KOPT-K1 (cell line): Measurements from ENCODE around the gene SKP2.

Experiments used
- H3K27ac ChIP-seq: fragments of 200-600 bp; sonication (generic); 2 replicates; pipeline ENCODE4 v1.5.1; 2016; ENCODE audit warnings: antibody characterized with exemption, mild to moderate bottlenecking, low read depth, low read length; ENCODE audit not compliant: poor library complexity, severe bottlenecking
- H3K36me3 ChIP-seq: fragments of 200-600 bp; sonication (generic); 2 replicates; pipeline ENCODE4 v1.5.1; 2017; ENCODE audit warnings: antibody characterized with exemption, mild to moderate bottlenecking, low read length, moderate library complexity; ENCODE audit not compliant: insufficient read depth
- H3K9me3 ChIP-seq: fragments of 200-600 bp; sonication (generic); 2 replicates; pipeline ENCODE4 v1.5.1; 2017; ENCODE audit warnings: antibody characterized with exemption, low read length, mild to moderate bottlenecking; ENCODE audit not compliant: insufficient read depth, poor library complexity, severe bottlenecking

SKP2 gene

DNA sequence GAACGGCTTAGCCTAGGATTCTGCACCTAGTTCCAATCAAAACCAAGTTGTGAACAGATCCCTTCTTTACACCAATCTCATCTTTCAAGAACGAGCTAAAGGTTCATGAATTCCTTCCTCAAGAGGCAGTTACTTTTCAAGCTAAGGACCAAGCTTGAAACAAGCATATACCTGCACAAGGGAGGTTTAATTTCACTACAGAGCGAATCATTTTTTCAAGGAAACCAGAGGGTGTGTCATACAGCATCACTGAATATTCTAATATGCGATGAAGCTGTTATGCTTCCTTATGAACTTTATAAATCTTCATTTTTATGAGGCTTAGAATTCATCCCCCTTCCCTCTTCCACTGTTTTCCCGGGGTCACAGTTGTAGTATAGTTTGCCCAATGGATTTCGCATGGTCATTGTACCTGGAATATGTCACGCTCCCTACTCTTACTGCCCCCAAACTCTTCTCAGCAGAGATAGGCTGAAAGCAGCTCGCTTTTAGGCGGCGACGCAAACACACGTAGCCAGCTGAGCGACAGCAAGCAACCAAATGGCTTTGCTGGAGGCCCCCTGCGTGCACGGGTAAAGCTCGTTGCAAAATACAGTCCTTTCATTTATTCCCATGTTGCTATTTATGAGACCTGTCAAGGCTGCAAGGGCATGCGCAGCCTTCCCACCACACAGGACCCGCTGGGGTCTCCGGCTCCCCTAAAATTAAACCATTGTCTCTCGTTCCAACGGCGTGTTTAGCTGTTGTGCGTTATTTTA, 1.1 kb upstream of the SKP2 start:
- peaks cover 27% of the 10 kb centered on the region for H3K36me3 ChIP-seq
- peak overlapping the region; percentile 91 for H3K27ac ChIP-seq

GRCh38 chr5:36152324-36153297, 700 bp downstream of the SKP2 start:
- Histone ChIP-seq H3K9me3 (no peaks in the 10 kb centered on the region), H3K36me3 (peaks cover 44% of the 10 kb centered on the region), H3K27ac (peak overlapping the region; percentile 91)

More for the DNA sequence above, 1.1 kb upstream of the SKP2 start:
- no peaks in the 10 kb centered on the region for H3K9me3 ChIP-seq

- Histone ChIP-seq H3K36me3 (peaks cover 51% of the 10 kb centered on the region), H3K9me3 (no peaks in the 10 kb centered on the region), H3K27ac (no peak overlapping the region)
Observed at GRCh38 chr5:36153298-36153677, 1.4 kb downstream of the SKP2 start.

- Histone ChIP-seq H3K9me3 (no peaks in the 10 kb centered on the region), H3K36me3 (peaks cover 55% of the 10 kb centered on the region), H3K27ac (no peak overlapping the region)
Observed at GRCh38 chr5:36153726-36154125, 1.8 kb downstream of the SKP2 start.

GRCh38 chr5:36155291-36155690, 3.4 kb downstream of the SKP2 start:
- H3K36me3 ChIP-seq = peaks cover 71% of the 10 kb centered on the region
- no peak overlapping the region for H3K27ac ChIP-seq
- no peaks in the 10 kb centered on the region for H3K9me3 ChIP-seq

DNA sequence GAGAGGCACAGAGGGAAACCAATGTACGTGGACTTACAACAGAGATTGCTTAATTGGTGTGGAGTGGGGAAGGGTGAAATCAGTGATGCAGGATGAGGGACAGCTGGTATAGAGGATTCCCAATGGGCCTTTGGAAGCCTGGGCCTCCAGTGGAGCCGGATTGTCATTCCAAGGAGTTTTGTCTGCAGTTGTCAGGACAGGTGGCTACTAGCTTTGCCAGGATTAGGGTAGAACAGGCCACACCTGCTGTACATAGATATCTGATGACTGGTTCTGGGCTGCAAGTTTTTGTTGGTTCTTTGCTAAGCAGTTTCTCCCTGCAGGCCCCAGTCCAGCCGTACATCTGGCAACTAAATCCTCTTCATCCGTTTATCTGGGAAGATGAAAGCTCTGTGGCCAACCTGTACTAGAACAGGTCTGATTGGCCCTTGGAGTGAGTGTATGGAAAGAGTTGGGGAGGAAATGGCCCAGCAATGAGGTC, 4.2 kb downstream of the SKP2 start:
- no peak overlapping the region for H3K27ac ChIP-seq
- H3K9me3 ChIP-seq = no peaks in the 10 kb centered on the region
- H3K36me3 ChIP-seq = peaks cover 80% of the 10 kb centered on the region

- H3K27ac ChIP-seq = no peak overlapping the region
- H3K36me3 ChIP-seq = peaks cover 84% of the 10 kb centered on the region
Observed at GRCh38 chr5:36156619-36157018, 4.7 kb downstream of the SKP2 start.

GRCh38 chr5:36158144-36158543, 6.2 kb downstream of the SKP2 start:
- Histone ChIP-seq H3K27ac (no peak overlapping the region), H3K36me3 (peaks cover 100% of the 10 kb centered on the region), H3K9me3 (no peaks in the 10 kb centered on the region)

More at GRCh38 chr5:36156619-36157018, 4.7 kb downstream of the SKP2 start:
- no peaks in the 10 kb centered on the region for H3K9me3 ChIP-seq

GRCh38 chr5:36160617-36161016, 8.7 kb downstream of the SKP2 start:
- Histone ChIP-seq H3K9me3 (no peaks in the 10 kb centered on the region), H3K27ac (no peak overlapping the region), H3K36me3 (peaks cover 100% of the 10 kb centered on the region)

- Histone ChIP-seq H3K36me3 (peaks cover 100% of the 10 kb centered on the region), H3K27ac (no peak overlapping the region), H3K9me3 (no peaks in the 10 kb centered on the region)
Observed at GRCh38 chr5:36161361-36161760, 9.4 kb downstream of the SKP2 start.

- H3K9me3 ChIP-seq = no peaks in the 10 kb centered on the region
- H3K36me3 ChIP-seq = peaks cover 100% of the 10 kb centered on the region
- no peak overlapping the region for H3K27ac ChIP-seq
Observed at GRCh38 chr5:36162810-36163486, 11.0 kb downstream of the SKP2 start.

DNA sequence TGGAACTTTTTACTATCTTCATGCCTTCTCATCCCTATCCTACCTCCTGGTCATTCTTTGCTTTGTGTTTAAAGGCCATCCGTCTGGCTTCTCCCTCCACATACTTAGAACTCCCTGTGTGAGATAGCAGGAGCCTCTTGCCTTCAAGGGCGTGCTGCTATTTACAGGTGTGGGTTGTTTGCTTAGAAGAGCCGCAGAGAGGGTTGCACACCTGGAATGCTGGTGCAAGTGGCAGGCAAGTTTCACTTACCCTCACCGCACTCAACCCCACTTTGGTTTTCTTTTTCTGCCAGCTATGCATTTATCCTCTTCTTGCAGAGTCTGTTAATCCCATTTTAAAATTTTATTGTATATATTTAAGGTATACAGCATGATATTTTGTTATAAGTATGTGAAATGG, 12.6 kb downstream of the SKP2 start:
- Histone ChIP-seq H3K36me3 (peaks cover 100% of the 10 kb centered on the region), H3K9me3 (no peaks in the 10 kb centered on the region), H3K27ac (no peak overlapping the region)

- Histone ChIP-seq H3K9me3 (no peaks in the 10 kb centered on the region), H3K36me3 (peaks cover 100% of the 10 kb centered on the region), H3K27ac (no peak overlapping the region)
Observed at GRCh38 chr5:36168737-36169136, 16.8 kb downstream of the SKP2 start.

DNA sequence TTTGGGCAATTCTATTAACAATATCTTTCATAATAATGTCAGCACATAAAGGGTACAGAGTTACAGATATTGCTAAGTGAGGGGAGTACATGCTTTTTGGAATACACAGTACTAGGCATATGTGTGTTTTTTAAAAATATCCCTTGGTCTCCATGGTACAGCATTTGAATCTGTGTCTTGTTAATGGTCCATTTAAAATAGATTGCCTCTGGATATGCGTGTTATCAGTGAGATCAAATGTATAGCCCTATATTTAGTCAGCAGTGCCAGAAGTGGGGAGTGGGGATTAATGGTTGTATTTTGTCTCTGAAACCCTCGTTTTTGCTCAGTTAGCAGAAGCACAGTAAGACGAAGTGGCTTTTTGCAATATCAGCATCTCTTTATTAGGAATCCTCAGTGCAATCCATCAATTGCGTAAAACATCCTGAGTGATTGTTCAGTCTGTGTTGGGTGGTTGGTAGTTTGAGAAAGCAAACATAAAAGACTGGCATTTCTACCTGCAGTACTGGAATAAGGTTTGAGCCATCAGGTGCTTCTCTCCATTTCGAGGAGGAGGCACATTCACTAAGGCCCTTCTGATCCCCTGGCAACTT, 19.0 kb downstream of the SKP2 start:
- Histone ChIP-seq H3K27ac (no peak overlapping the region), H3K9me3 (no peaks in the 10 kb centered on the region), H3K36me3 (peaks cover 100% of the 10 kb centered on the region)
